T-helper 1 cell treated with Interleukin-12 subunit alpha and Interleukin-12 subunit beta and Interleukin-4 antibody, amounts not matched to agents 30 μg/mL and 1 μg/mL, for 36 hours (primary cell): ENCODE results near the gene AQP4.

Source experiments
- H3K27ac Mint-ChIP-seq: one replicate; pipeline ENCODE4 v1.8.0; 2021; ENCODE audit warnings: mild to moderate bottlenecking, mixed read lengths
- H3K27me3 Mint-ChIP-seq: one replicate; pipeline ENCODE4 v1.8.0; 2021; ENCODE audit warnings: low read depth, mixed read lengths
- H3K36me3 Mint-ChIP-seq: one replicate; pipeline ENCODE4 v1.8.0; 2021; ENCODE audit warnings: low read depth, mixed read lengths
- H3K4me1 Mint-ChIP-seq: one replicate; pipeline ENCODE4 v1.8.0; 2021; ENCODE audit warnings: low read depth, mixed read lengths
- H3K4me3 Mint-ChIP-seq: one replicate; pipeline ENCODE4 v1.8.0; 2021; ENCODE audit warnings: mild to moderate bottlenecking, moderate library complexity, mixed read lengths
- H3K9me3 Mint-ChIP-seq: one replicate; pipeline ENCODE4 v1.8.0; 2021; ENCODE audit warnings: mixed read lengths

AQP4 gene

GRCh38 chr18:26865557-26865956 lies at the start of gene AQP4:
TSS of gene AQP4 (minus strand) at chr18:26865707. CDS start at chr18:26865689, 18 bp downstream.
- H3K27ac Mint-ChIP-seq: no peak within 1 kb of the TSS
- no peak within 1 kb of the TSS for H3K4me3 Mint-ChIP-seq
- H3K36me3 Mint-ChIP-seq: no peaks in the 10 kb centered on the region
- H3K27me3 Mint-ChIP-seq: peaks cover 15% of the 10 kb centered on the region
- H3K9me3 Mint-ChIP-seq: no peaks in the 10 kb centered on the region
- no peaks in the 10 kb centered on the region for H3K4me1 Mint-ChIP-seq

GRCh38 chr18:26911840-26912239 lies 46.3 kb upstream of the AQP4 start:
- H3K4me3 Mint-ChIP-seq: no peak overlapping the region
- peaks cover 6% of the 10 kb centered on the region for H3K9me3 Mint-ChIP-seq
- no peaks in the 10 kb centered on the region for H3K4me1 Mint-ChIP-seq
- H3K36me3 Mint-ChIP-seq: no peaks in the 10 kb centered on the region
- H3K27ac Mint-ChIP-seq: no peak overlapping the region
- no peaks in the 10 kb centered on the region for H3K27me3 Mint-ChIP-seq

GRCh38 chr18:26909599-26910290 lies 44.2 kb upstream of the AQP4 start:
- H3K4me1 Mint-ChIP-seq: no peaks in the 10 kb centered on the region
- no peaks in the 10 kb centered on the region for H3K27me3 Mint-ChIP-seq
- peaks cover 8% of the 10 kb centered on the region for H3K9me3 Mint-ChIP-seq
- H3K4me3 Mint-ChIP-seq: no peak overlapping the region
- no peak overlapping the region for H3K27ac Mint-ChIP-seq
- no peaks in the 10 kb centered on the region for H3K36me3 Mint-ChIP-seq

- Mint-ChIP-seq H3K4me1 (no peaks in the 10 kb centered on the region), H3K36me3 (no peaks in the 10 kb centered on the region)
These were observed 43.4 kb upstream of the AQP4 start for GRCh38 chr18:26908906-26909305.

GRCh38 chr18:26902291-26902690 lies 36.8 kb upstream of the AQP4 start:
- H3K9me3 Mint-ChIP-seq: peaks cover 19% of the 10 kb centered on the region
- no peak overlapping the region for H3K4me3 Mint-ChIP-seq
- no peak overlapping the region for H3K27ac Mint-ChIP-seq
- H3K4me1 Mint-ChIP-seq: no peaks in the 10 kb centered on the region
- H3K27me3 Mint-ChIP-seq: no peaks in the 10 kb centered on the region
- no peaks in the 10 kb centered on the region for H3K36me3 Mint-ChIP-seq

More at GRCh38 chr18:26908906-26909305, 43.4 kb upstream of the AQP4 start:
- Mint-ChIP-seq H3K27me3 (no peaks in the 10 kb centered on the region), H3K9me3 (peaks cover 15% of the 10 kb centered on the region), H3K27ac (no peak overlapping the region), H3K4me3 (no peak overlapping the region)

GRCh38 chr18:26901020-26901419 lies 35.5 kb upstream of the AQP4 start:
- no peaks in the 10 kb centered on the region for H3K27me3 Mint-ChIP-seq
- no peaks in the 10 kb centered on the region for H3K36me3 Mint-ChIP-seq
- no peaks in the 10 kb centered on the region for H3K4me1 Mint-ChIP-seq
- H3K4me3 Mint-ChIP-seq: no peak overlapping the region
- H3K27ac Mint-ChIP-seq: no peak overlapping the region
- H3K9me3 Mint-ChIP-seq: peaks cover 13% of the 10 kb centered on the region

- Mint-ChIP-seq H3K4me1 (no peaks in the 10 kb centered on the region), H3K9me3 (no peaks in the 10 kb centered on the region), H3K27me3 (no peaks in the 10 kb centered on the region), H3K4me3 (no peak overlapping the region), H3K27ac (no peak overlapping the region), H3K36me3 (no peaks in the 10 kb centered on the region)
These were observed 28.9 kb upstream of the AQP4 start for GRCh38 chr18:26894426-26894825.

GRCh38 chr18:26893996-26894395 lies 28.5 kb upstream of the AQP4 start:
- Mint-ChIP-seq H3K4me1 (no peaks in the 10 kb centered on the region), H3K36me3 (no peaks in the 10 kb centered on the region), H3K4me3 (no peak overlapping the region), H3K27me3 (no peaks in the 10 kb centered on the region), H3K9me3 (no peaks in the 10 kb centered on the region), H3K27ac (no peak overlapping the region)

GRCh38 chr18:26888259-26888658 lies 22.8 kb upstream of the AQP4 start:
- H3K4me3 Mint-ChIP-seq: no peak overlapping the region
- no peaks in the 10 kb centered on the region for H3K9me3 Mint-ChIP-seq
- H3K27me3 Mint-ChIP-seq: no peaks in the 10 kb centered on the region
- no peaks in the 10 kb centered on the region for H3K4me1 Mint-ChIP-seq
- H3K27ac Mint-ChIP-seq: no peak overlapping the region
- H3K36me3 Mint-ChIP-seq: no peaks in the 10 kb centered on the region

GRCh38 chr18:26875040-26875654 lies 9.6 kb upstream of the AQP4 start:
- no peak overlapping the region for H3K27ac Mint-ChIP-seq
- H3K36me3 Mint-ChIP-seq: no peaks in the 10 kb centered on the region
- H3K4me1 Mint-ChIP-seq: no peaks in the 10 kb centered on the region
- no peaks in the 10 kb centered on the region for H3K27me3 Mint-ChIP-seq
- no peaks in the 10 kb centered on the region for H3K9me3 Mint-ChIP-seq
- H3K4me3 Mint-ChIP-seq: no peak overlapping the region

GRCh38 chr18:26874283-26874682 lies 8.8 kb upstream of the AQP4 start:
- H3K27ac Mint-ChIP-seq: no peak overlapping the region
- H3K4me1 Mint-ChIP-seq: no peaks in the 10 kb centered on the region
- H3K4me3 Mint-ChIP-seq: no peak overlapping the region
- H3K27me3 Mint-ChIP-seq: no peaks in the 10 kb centered on the region
- H3K36me3 Mint-ChIP-seq: no peaks in the 10 kb centered on the region
- no peaks in the 10 kb centered on the region for H3K9me3 Mint-ChIP-seq

- Mint-ChIP-seq H3K36me3 (no peaks in the 10 kb centered on the region), H3K4me1 (no peaks in the 10 kb centered on the region), H3K27me3 (peaks cover 5% of the 10 kb centered on the region), H3K4me3 (no peak overlapping the region), H3K9me3 (no peaks in the 10 kb centered on the region), H3K27ac (no peak overlapping the region)
These were observed 4.1 kb upstream of the AQP4 start for GRCh38 chr18:26869640-26870039.

- H3K9me3 Mint-ChIP-seq: no peaks in the 10 kb centered on the region
- H3K36me3 Mint-ChIP-seq: no peaks in the 10 kb centered on the region
- no peak overlapping the region for H3K27ac Mint-ChIP-seq
- no peaks in the 10 kb centered on the region for H3K4me1 Mint-ChIP-seq
- H3K4me3 Mint-ChIP-seq: no peak overlapping the region
- H3K27me3 Mint-ChIP-seq: peaks cover 10% of the 10 kb centered on the region
These were observed 3.6 kb upstream of the AQP4 start for GRCh38 chr18:26868968-26869586.

GRCh38 chr18:26867471-26867870 lies 2.0 kb upstream of the AQP4 start:
- no peaks in the 10 kb centered on the region for H3K4me1 Mint-ChIP-seq
- no peaks in the 10 kb centered on the region for H3K36me3 Mint-ChIP-seq
- H3K4me3 Mint-ChIP-seq: no peak overlapping the region
- H3K27me3 Mint-ChIP-seq: peaks cover 15% of the 10 kb centered on the region
- no peak overlapping the region for H3K27ac Mint-ChIP-seq
- H3K9me3 Mint-ChIP-seq: no peaks in the 10 kb centered on the region

GRCh38 chr18:26864658-26865057 lies 849 bp downstream of the AQP4 start:
- Mint-ChIP-seq H3K27ac (no peak overlapping the region), H3K4me3 (no peak overlapping the region), H3K4me1 (no peaks in the 10 kb centered on the region), H3K36me3 (no peaks in the 10 kb centered on the region), H3K27me3 (peaks cover 15% of the 10 kb centered on the region), H3K9me3 (no peaks in the 10 kb centered on the region)
